Fibroblast of skin of scalp (primary cell): ENCODE data around the gene NPSR1.
A peak's percentile ranks its signal among the peaks of the same experiment; 100 is the strongest.

Source experiments
- DNase-seq: peaks from one replicate; pipeline ENCODE4 v3.0.0-alpha.2; 2013

NPSR1 gene

GRCh38 chr7:34723338-34723737 is 65.3 kb downstream of the NPSR1 start:
- no peak for DNase-seq

GRCh38 chr7:34723866-34724490 is 66.0 kb downstream of the NPSR1 start:
- no peak for DNase-seq

- no peak for DNase-seq
These were observed 68.2 kb downstream of the NPSR1 start for GRCh38 chr7:34726221-34726620.

GRCh38 chr7:34727464-34727995 is 69.5 kb downstream of the NPSR1 start:
- DNase-seq, result no peak

GRCh38 chr7:34728156-34728555 is 70.1 kb downstream of the NPSR1 start:
- no peak for DNase-seq

- DNase-seq, result no peak
These were observed 76.8 kb downstream of the NPSR1 start for GRCh38 chr7:34734771-34735170.

- DNase-seq, result no peak
These were observed 77.5 kb downstream of the NPSR1 start for GRCh38 chr7:34735526-34735925.

GRCh38 chr7:34739651-34740300 is 81.8 kb downstream of the NPSR1 start:
- no peak for DNase-seq

- DNase-seq, result no peak
These were observed 82.8 kb downstream of the NPSR1 start for GRCh38 chr7:34740840-34741239.

GRCh38 chr7:34747176-34747781 is 89.3 kb downstream of the NPSR1 start:
- no peak for DNase-seq

- peak; percentile 92 for DNase-seq
These were observed 90.1 kb downstream of the NPSR1 start for GRCh38 chr7:34747867-34748727.

- DNase-seq, result no peak
These were observed 90.7 kb downstream of the NPSR1 start for GRCh38 chr7:34748728-34749089.

GRCh38 chr7:34749446-34749845 is 91.4 kb downstream of the NPSR1 start:
- no peak for DNase-seq

- DNase-seq, result no peak
These were observed 92.2 kb downstream of the NPSR1 start for GRCh38 chr7:34750209-34750608.

- no peak for DNase-seq
These were observed 92.6 kb downstream of the NPSR1 start for GRCh38 chr7:34750636-34751035.

GRCh38 chr7:34751725-34752643 is 94.0 kb downstream of the NPSR1 start:
- DNase-seq, result no peak

- DNase-seq, result no peak
These were observed 94.9 kb downstream of the NPSR1 start for GRCh38 chr7:34752929-34753328.

GRCh38 chr7:34755008-34755407 is 97.0 kb downstream of the NPSR1 start:
- no peak for DNase-seq

GRCh38 chr7:34756025-34756437 is 98.0 kb downstream of the NPSR1 start:
- DNase-seq, result no peak

GRCh38 chr7:34756691-34757090 is 98.7 kb downstream of the NPSR1 start:
- DNase-seq, result no peak

- DNase-seq, result no peak
These were observed 99.6 kb downstream of the NPSR1 start for GRCh38 chr7:34757570-34758110.
